Activated CD8-positive, alpha-beta memory T cell treated with anti-CD3 and anti-CD28 coated beads for 1 hour (primary cell): ENCODE results near the gene ZNF407.

ENCODE experiments used
- DNase-seq, 2 donors: peaks; one replicate each; pipeline ENCODE4 v3.0.0-alpha.2; 2020; ENCODE audit warnings: low read depth in 1 of 2; ENCODE audit errors: extremely low read depth in 1 of 2

ZNF407 gene

DNA sequence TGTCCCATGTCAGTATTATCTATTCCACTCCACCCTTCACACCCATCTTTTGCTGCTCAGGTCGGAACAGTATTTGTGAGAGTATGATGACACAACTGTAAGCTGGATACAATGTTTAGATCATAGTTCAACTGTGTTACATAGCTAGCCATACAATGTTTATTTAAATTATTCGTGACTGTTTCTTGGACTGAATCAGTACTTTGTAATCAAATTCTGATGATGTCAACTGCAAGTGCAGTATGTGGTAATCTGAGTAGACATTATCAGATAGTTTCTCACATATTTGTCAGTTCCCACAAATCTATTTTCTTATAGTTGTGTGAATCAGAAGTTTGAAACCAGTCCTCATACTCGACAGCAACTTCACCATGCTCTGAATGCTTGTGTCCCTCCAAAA lies 177.6 kb downstream of the ZNF407 start:
- DNase-seq: no peak

DNA sequence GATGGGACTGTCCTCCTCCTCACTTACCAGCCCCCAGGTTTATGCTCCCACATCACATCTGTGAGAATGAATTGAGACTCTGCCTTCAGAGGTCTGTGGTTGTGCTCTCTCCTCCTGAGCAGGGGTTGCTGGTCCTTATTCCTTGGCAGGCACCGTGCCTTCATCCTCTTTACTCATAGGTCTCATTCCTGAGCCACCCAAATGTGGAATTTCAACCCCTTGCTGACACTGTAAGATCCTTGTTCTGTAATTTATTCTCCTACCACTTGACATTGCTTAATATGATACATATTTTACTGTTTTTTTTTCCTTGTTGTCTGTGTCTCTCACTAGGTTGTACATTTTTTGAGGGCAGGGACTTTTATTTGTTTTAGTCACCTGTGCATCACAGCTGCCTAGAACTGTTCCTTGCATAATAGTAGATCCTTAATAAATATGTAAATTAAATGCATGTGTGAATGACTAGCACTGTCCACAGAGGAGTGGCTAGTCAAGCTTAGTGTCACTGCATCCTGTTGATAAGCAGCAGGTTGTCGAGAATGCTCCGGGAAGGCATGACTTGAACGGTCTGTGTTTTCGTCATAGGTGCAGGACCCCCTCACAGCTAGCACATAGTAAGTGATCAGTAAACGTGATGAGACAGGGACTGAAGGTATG lies 180.6 kb downstream of the ZNF407 start:
- DNase-seq: no peak

DNA sequence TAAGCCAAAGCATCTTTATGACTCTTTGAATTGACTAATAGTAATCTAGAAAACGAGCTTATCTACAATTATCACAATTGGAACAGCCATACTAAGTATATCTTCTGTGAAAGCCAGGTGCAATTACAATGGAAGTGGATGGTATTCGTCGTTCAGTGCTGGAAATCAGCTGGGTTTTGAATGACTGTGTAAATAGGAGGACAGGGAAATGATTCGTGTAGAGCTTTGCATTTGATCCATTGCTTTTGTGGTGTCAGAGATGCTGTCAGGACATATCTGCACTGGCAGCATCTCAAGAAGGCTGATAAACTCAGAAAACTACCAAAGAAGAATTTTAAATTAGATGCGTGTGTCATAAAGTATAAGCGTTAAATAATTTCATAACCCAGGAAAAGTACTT lies 187.1 kb downstream of the ZNF407 start:
- no peak for DNase-seq

DNA sequence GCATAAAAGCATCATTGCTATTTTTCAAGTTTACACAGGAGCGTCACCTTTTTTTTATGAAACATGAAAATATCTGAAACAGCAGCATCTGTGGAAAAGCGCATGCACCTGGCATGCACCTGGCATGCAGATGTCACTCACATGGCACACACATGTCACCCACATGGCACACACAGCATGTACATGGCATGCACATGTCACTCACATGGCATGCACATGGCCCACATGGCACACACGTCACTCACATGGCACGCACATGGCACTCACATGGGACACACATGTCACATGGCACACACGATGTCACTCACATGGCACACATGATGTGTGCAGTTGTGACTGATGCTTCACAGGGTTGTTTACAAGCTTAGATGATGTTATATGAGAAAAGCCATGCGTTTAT lies 188.0 kb downstream of the ZNF407 start:
- no peak for DNase-seq

DNA sequence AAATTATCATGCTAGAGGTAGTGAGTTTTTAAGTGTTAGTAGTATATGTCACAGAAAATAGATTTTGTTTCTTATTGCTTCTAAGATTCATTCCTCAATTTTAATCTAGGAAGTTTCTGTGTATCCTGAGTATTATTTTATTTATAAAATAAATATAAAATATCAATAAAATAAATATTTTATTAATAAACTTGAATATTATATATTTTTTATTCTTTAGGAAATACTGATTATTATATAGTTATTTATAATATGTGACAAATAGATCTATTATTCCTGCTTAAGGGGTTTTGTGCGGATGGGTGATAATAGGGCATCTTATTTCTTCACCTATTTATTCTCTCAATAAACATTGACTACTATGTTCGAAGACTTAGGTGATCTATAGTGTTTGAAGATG lies 191.0 kb downstream of the ZNF407 start:
- no peak for DNase-seq

DNA sequence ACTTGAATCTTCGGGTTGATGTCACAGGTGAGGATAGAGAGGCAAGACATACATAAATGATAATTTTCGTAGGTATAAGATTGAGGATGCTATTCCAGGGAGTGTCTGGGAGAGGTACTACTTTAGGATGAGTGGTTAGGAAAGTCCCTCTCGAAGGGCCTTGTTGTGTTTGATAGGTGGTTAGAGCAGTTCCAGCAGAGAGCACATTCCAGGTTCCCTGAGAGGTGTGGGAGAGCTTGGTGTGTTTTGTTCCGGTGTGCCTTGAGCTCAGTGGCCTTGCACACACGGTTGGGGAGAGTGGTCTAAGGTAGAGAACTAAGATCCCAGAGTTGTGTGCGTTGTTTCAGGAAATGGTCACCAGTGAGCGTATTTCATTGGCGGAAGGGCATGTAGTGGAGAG lies 191.4 kb downstream of the ZNF407 start:
- DNase-seq: no peak

DNA sequence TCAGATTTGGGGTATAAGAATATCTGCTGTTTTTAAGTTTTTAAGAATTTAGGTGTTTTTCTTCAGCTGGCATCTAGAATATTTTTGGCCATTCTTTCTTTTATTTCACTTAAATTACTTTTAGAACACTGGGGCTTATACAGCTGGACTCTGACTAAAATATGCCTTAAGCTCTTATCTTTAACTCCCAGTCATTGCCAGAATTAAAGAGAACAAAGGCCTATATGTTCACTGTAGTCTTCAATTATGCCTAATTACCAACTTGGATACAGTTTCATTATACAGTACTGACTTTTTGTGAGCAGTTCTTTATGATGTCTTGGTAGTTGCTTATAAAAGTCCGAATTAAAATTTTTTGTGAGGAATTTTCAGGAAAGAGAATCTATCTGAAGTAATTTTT lies 192.8 kb downstream of the ZNF407 start:
- no peak for DNase-seq

DNA sequence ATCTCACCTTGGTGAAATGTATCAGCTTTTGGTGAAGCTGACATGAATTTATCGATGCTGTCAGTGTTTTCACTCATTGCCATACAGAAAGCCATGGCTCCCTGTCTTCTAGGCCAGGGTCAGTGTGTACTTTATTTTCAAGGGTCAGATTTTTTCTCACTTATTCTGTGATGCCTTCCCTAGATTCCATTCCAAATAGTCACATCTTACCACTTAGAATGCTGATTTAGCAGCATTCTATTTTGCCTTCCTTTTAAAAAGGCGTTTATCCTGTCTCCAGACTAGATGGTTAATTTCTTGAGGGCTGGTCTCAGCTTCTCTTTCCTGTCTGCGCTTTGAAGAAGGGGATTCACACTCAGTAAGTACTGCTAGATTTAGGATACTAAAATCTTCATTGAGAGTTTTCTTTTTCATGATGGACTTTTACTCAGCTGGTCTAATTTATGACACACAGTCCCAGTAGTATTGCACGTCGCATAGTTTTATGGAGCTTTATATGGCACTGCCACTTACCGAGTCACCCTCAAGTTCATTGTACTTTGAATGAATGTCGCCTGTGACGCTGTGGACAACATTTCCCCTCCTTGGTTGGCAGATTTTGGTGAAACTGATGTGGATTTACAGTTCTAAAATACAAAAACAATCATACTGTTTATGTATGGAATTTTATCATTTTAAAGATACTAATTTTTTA lies 194.0 kb downstream of the ZNF407 start:
- DNase-seq: no peak

DNA sequence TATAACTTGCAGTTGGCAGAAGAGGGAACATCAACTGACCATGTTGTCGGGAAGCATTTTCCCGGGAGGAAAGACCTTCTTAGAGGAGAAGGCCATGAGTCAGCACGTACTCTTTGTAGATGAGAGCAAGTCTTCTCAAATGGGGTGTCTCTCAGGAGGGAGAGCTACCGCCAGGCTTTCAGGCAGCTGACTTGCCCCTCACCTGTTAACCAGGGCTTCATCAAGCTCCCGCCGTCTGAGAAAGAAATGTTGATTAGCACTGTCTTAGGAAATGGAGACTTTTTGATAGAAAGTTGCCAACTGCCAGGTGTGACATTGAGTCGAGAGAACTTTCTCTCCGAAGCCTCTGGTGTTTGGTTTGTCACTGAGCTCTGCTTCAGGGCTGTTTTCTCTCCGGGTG lies 196.1 kb downstream of the ZNF407 start:
- DNase-seq: no peak

DNA sequence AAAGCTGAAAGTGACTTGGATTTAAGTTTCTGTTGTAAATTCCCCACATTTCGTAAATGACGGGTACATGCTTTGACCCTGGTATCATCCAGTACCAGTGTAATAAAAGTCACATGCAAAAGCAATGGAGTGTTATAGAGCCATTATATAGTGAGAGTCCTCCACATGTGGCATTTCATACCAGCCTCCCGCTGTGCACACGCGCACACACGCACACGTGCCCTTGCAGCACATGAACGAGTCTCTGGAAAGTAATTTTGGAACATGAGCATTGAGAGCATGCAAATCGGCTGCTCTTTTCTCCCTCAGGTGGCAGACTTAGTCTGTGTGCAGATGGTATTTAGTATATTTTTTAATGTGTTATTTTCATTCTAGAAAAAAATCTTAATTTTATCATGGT lies 198.1 kb downstream of the ZNF407 start:
- DNase-seq: no peak

DNA sequence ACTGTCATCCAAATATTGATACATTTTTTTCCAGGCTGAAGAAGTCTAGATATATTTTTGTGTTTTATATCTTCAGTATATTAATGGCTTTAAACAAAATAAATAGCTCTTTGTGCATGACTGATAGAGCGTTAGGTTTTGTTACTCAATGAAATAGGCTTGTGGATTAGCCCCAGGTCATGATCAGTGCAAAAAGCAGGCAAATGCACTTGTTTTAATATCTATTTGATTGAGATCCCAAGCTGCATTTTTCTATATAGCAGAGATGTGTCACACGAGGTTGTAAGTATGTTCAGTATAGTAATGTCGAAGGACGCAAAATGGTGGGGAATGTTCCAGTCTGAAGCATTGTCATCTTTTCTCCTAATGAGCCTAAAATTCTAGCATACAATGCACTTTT lies 198.5 kb downstream of the ZNF407 start:
- no peak for DNase-seq

DNA sequence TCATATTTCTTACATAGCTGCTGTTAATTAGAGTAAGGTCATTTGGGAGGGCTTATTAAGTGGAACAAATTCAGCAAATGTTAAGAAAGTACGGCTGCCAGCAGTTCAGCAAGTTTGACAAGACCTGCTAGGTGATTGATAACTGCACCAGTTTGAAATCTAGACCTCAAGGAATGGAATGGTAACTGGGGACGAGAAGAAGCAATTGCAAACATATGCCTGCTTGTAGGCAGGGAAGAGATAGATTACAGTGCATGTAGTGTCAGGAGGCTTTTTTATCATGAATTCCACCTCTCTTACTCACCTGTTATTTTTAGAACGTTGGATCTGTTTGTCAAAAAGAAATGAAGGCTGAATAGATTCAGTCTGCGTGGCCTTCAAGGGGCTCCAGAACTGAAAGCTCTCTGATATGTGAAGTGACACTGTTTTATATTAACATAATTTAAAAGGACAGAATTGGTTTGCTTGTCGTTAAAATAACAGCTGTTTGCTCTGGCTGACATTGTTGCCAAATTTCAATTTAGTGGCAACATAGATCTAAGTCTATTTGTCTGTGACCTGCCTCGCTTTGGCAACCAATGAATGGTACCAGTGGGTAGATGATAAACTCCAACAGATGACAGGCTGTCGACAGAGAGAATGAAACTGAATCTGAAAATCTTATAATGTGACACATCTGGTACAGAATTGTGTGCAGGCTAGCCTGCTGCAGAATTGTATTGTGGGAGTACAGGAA lies 199.3 kb downstream of the ZNF407 start:
- no peak for DNase-seq

DNA sequence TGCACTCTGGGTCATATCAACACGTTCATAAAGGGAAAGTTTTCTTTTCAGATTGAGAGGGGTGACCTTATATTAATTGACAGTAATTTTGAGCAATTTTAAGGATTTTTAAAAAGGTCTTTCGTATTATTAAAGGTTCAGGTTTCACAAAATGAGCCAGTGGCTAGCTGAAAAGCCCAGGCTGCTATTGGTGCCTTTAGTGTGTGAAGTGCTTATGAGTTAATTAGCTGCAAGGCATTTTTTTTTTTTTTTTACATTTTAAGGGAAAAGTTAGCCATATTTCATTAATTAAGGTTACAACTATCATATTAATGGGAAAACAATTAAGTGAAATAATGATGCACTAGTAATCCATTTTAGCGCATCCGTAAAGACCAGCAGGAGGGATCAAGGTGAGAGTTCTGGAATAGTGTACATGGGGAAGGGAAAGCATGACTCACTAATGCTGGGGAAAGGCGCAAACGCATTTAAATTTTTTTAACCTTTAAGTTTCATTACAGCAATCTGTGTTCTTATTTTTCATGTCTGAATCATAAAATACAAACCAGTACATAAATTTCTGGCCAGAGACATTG lies 200.0 kb downstream of the ZNF407 start:
- no peak for DNase-seq

DNA sequence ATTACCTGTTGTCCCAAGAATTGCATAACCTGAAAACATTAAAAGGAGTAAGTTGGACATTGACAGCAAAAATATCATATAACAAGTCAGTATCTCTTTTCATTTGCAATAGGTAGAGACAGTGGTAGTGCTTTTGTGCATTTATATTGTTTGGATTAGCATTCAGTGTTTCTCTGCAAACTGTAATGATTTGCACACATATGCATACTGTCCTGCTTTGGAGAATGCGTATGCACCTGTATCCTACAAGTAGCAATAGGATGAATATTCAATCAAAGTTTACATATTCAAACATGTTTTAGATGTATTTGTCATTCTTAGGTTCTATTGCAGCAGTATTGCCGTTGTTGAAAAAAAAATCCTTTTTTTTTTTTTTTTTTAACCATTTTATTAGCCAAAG lies 201.9 kb downstream of the ZNF407 start:
- DNase-seq: no peak

DNA sequence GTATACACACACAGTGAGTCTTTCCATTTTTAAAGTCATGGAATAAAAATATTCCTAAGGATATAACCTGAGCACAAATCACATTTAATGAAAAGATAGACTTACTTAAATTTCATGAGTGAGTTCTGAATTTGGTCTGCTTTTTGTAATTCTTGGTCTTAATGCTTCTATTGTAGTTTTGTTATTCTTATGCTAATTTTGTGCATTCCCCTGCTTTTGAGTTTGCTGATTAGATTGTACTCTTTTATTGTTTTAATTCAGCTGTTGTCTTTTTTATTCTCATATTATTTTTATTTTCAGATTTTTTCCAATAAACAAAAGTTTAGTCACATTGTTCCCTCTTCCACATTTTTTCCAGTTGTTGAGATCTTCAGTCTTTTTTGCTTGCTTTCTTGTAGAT lies 202.4 kb downstream of the ZNF407 start:
- DNase-seq: no peak

DNA sequence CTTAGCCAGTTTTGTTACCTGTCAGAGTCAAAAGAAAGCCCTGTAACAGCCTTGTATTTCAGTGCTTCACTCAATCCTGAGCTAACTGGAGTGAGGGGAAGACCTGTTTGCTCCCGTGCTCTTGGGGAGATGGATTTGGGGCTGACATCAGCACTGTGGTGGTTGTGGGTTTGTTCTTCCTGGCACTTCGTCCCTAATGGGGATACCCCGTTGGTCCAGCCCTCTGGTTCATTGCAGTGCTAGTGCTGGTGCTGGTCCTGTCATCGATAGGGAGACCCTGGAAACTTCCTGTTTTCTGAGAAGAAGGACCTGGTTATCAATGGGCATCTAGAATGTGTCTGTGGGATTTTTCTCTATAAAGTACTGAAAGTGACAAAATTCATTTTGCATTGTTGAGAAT lies 205.4 kb downstream of the ZNF407 start:
- DNase-seq: no peak

DNA sequence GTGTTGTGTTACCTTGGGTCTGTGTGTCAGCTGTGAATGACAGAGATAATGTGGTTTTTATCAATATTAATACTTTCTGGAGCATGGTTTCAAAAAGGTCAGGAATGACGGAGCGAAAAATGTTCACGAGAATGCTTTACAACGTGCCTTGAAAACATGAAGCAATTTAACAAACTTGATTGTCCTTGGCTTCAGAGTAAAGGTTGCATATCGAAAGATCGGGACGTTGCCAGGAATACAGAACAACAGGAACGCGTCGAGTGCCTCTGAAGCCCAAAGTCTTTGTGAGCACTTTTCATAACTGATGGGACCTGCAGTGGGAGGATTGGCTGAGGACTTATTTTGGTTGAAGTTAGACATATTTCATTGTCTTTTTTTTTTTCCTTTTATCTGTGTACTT lies 206.1 kb downstream of the ZNF407 start:
- no peak for DNase-seq

DNA sequence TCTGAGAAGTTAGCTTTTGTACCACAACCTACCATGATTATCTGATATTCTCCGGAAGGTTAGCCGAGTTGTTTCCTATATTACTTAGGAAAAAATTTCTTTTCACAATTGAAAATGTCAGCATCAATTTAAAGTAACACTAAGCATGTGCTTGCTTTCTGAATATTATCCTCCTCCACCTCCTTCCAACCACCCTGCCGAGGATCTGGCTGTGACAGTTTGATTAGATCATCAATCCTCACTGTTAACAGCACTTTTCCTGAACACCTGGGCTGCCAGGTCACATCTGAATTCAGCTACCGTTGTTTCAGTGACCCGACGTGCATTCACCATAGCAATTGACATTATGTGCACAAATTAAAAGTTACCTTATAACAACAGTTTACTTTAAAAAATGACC lies 207.0 kb downstream of the ZNF407 start:
- DNase-seq: no peak

DNA sequence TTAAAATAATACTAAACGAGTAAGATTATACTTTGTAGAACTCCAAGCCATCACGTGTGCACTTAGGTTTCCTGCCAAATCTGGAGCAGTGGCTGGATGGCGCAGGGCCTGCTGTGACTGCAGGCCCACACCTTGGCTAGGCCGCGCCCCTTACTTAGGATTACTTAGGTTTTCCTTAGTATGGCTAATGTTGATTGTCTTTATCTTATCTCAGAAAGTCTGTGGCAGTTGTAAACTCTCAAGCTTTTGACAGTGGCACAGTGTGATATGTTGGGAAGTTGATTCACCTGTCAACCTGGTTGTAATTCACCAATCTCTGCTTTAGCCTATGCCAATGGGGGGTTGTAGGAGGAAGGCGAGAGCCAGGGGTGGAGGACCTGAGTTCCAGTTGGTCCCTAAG lies 208.4 kb downstream of the ZNF407 start:
- DNase-seq: no peak

DNA sequence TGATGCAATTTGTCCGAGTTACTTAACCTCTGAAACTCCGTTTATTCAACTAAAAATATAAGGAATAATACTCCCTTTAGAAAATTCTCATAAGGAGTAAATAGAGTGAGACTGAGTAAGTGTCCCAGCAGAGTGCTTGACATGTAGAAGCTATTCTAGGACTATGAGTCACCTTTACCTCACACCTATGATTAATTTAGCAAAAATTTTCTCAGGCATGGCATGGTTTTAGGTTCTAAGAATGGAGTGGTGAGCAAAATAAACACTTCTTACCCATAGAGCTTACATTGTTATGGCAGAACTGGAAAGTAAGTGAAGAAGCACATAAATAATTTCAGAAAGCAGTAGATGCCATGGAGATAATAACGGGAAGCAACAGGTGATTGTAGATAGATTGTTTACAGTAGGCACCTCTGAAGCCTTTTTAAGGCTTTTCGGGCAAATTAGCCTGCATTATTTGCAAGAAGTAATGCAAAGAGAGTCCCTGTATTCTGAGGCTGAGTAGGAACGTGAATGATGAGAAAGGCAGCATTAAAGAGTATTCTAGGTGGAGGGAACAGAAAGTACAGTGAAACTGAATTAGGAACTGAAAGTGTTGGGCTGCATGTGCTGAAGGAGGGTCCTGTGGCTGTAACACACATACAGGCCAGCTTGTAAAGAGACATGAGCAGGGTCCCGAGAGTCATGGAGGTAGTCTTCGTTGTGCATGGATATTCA lies 209.2 kb downstream of the ZNF407 start:
- DNase-seq: no peak

DNA sequence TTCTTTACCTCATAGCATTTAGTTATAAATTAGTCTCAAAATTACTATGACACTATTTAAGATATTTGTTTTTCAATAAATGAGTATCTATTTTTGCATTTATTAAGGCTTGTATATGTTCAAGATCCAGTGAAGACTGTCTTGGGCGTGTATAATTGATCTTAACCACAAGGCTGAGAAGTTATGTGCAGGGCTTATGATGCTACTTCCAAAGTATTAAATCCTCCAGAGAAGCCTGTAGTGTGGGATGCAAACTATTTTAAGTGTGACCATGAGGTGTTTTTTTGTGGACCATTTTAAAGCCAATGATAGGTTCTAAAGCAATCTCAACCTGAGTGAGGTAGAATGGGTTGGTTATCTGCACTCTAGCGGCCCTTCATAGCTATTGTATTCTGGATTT lies 219.9 kb downstream of the ZNF407 start:
- no peak for DNase-seq
